Liver (tissue), 3 donors: Measurements from ENCODE around the gene VEPH1.

ENCODE experiments used
- ATF3 ChIP-seq: IDR thresholded peaks from 2 replicates; pipeline ENCODE4 v1.6.1; 2016; ENCODE audit warnings: antibody characterized with exemption
- CTCF ChIP-seq: fragments of 150-350 bp; IDR thresholded peaks from 2 replicates; pipeline ENCODE4 v1.5.1; 2017; ENCODE audit warnings: improper control_type of control experiment, low read depth, low read length; ENCODE audit not compliant: missing input control
- EGR1 ChIP-seq, 2 donors: IDR thresholded peaks; 2 replicates each; pipeline ENCODE4 v1.6.1; 2016 to 2018; ENCODE audit warnings: antibody characterized with exemption in 2 of 2, low read depth in 2 of 2
- FOXA2 ChIP-seq: IDR thresholded peaks from 2 replicates; pipeline ENCODE4 v1.6.1; 2016; ENCODE audit warnings: antibody characterized with exemption
- JUND ChIP-seq, 2 donors: IDR thresholded peaks; 2 replicates each; pipeline ENCODE4 v1.6.1; 2016; ENCODE audit warnings: antibody characterized with exemption in 2 of 2
- RAD21 ChIP-seq, 2 donors: IDR thresholded peaks; 2 replicates each; pipeline ENCODE4 v1.6.1; 2016; ENCODE audit warnings: antibody characterized with exemption in 2 of 2, mild to moderate bottlenecking in 2 of 2
- REST ChIP-seq: IDR thresholded peaks from 2 replicates; pipeline ENCODE4 v1.6.1; 2016; ENCODE audit warnings: antibody characterized with exemption, mild to moderate bottlenecking
- RXRA ChIP-seq, 2 donors: IDR thresholded peaks; 2 replicates each; pipeline ENCODE4 v1.6.1; 2017 to 2018; ENCODE audit warnings: antibody characterized with exemption in 2 of 2, mild to moderate bottlenecking in 1 of 2
- SP1 ChIP-seq: IDR thresholded peaks from 2 replicates; pipeline ENCODE4 v1.6.1; 2018; ENCODE audit warnings: antibody characterized with exemption, mild to moderate bottlenecking
- TAF1 ChIP-seq: conservative IDR thresholded peaks from 2 replicates; pipeline ENCODE4 v1.6.1; 2016; ENCODE audit warnings: antibody characterized with exemption, mild to moderate bottlenecking
- YY1 ChIP-seq: IDR thresholded peaks from 2 replicates; pipeline ENCODE4 v1.6.1; 2016; ENCODE audit warnings: antibody characterized with exemption, mild to moderate bottlenecking
- donor health status: healthy.
- donor health status: healthy.

GRCh38 chr3:157238457-157238856 is 264.8 kb downstream of the VEPH1 start:
- TF ChIP-seq CTCF: no peak
- TF ChIP-seq TAF1: no peak
- no peak for TF ChIP-seq EGR1 (IDR thresholded peaks at IDR 0.05; ENCODE audit: low read depth in 2 of 2)
- TF ChIP-seq ATF3: no peak
- no peak for TF ChIP-seq FOXA2
- TF ChIP-seq SP1: no peak
- TF ChIP-seq JUND (IDR thresholded peaks at IDR 0.05): no peak
- TF ChIP-seq RXRA (IDR thresholded peaks at IDR 0.05): no peak
- TF ChIP-seq RAD21 (IDR thresholded peaks at IDR 0.05): no peak
- no peak for TF ChIP-seq REST
- TF ChIP-seq YY1: no peak
